ENCODE measurements around the gene FGF22. TPM values are rescaled to one million over a fixed set of nuclear protein-coding genes. Genes with fewer than 3 reads are reported as not detected.

Gene FGF22
- total RNA-seq, 4 donors from 2014 or later = 1.4 TPM; not detected in 3

GRCh38 chr19:616747-617526 lies 22.7 kb upstream of the FGF22 start:
- Histone ChIP-seq H3K27me3 (no peaks in the 10 kb centered on the region), H3K4me1 (no peaks in the 10 kb centered on the region), H3K36me3 (no peaks in the 10 kb centered on the region), H3K27ac (no peak overlapping the region), H3K4me3 (no peak overlapping the region), H3K9me3 (no peaks in the 10 kb centered on the region)
- TF ChIP-seq POLR2A (IDR thresholded peaks at IDR 0.05) = no peak
- TF ChIP-seq, protein P1, sequence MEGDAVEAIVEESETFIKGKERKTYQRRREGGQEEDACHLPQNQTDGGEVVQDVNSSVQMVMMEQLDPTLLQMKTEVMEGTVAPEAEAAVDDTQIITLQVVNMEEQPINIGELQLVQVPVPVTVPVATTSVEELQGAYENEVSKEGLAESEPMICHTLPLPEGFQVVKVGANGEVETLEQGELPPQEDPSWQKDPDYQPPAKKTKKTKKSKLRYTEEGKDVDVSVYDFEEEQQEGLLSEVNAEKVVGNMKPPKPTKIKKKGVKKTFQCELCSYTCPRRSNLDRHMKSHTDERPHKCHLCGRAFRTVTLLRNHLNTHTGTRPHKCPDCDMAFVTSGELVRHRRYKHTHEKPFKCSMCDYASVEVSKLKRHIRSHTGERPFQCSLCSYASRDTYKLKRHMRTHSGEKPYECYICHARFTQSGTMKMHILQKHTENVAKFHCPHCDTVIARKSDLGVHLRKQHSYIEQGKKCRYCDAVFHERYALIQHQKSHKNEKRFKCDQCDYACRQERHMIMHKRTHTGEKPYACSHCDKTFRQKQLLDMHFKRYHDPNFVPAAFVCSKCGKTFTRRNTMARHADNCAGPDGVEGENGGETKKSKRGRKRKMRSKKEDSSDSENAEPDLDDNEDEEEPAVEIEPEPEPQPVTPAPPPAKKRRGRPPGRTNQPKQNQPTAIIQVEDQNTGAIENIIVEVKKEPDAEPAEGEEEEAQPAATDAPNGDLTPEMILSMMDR (IDR thresholded peaks at IDR 0.05) = no peak
- intact Hi-C loops (cut with DNase I; ENCODE audit: low total_unique reads) = no loop called here
- DNase-seq = no peak

- Histone ChIP-seq H3K27ac (no peak overlapping the region), H3K4me1 (no peaks in the 10 kb centered on the region), H3K4me3 (no peak overlapping the region), H3K36me3 (no peaks in the 10 kb centered on the region), H3K27me3 (no peaks in the 10 kb centered on the region), H3K9me3 (no peaks in the 10 kb centered on the region)
- intact Hi-C loops (cut with DNase I; ENCODE audit: low total_unique reads) = no loop called here
- TF ChIP-seq POLR2A (IDR thresholded peaks at IDR 0.05) = no peak
- TF ChIP-seq, protein P1 (IDR thresholded peaks at IDR 0.05) = no peak
- no peak for DNase-seq
These were observed 22.0 kb upstream of the FGF22 start for GRCh38 chr19:617551-618246.

GRCh38 chr19:618247-618619 lies 21.4 kb upstream of the FGF22 start:
- intact Hi-C loops (cut with DNase I; ENCODE audit: low total_unique reads) = no loop called here
- Histone ChIP-seq H3K9me3 (no peaks in the 10 kb centered on the region), H3K27ac (no peak overlapping the region), H3K27me3 (no peaks in the 10 kb centered on the region), H3K4me1 (no peaks in the 10 kb centered on the region), H3K36me3 (no peaks in the 10 kb centered on the region), H3K4me3 (no peak overlapping the region)
- TF ChIP-seq POLR2A (IDR thresholded peaks at IDR 0.05) = no peak
- TF ChIP-seq, protein P1 (IDR thresholded peaks at IDR 0.05) = no peak
- DNase-seq = no peak

DNA sequence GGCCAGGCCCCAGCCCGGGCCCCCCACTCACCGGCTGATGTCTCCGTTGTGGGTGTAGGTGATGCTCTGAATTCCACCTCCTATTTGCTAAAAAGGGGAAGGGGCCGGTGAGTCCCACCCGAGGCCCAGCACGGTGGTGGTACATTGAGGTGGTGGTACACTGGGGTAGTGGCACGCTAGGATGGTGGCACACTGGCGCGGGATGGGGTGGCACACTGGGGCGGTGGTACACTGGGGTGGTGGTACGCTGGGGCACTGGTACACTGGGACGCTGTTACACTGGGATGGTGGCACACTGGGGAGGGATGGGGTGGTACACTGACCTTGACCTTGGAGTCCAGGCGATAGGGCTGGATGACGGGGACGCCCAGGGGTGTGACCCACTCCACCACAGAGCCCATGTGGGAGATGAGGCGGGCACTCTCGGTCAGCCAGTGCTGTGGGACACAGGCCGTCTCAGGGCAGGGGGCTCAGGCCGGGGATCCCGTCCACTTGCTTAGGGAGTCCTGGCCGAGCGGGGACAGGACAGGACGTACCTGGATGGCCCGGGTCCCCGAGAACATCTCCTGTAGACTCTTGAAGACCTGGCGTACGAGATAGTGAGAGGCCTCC lies 20.9 kb upstream of the FGF22 start:
- intact Hi-C loops (cut with DNase I; ENCODE audit: low total_unique reads) = no loop called here
- H3K36me3 ChIP-seq = no peaks in the 10 kb centered on the region

More for the DNA sequence above, 20.9 kb upstream of the FGF22 start:
- no peaks in the 10 kb centered on the region for H3K27me3 ChIP-seq
- no peak overlapping the region for H3K4me3 ChIP-seq
- no peaks in the 10 kb centered on the region for H3K9me3 ChIP-seq
- TF ChIP-seq, protein P1 (IDR thresholded peaks at IDR 0.05) = no peak
- TF ChIP-seq POLR2A (IDR thresholded peaks at IDR 0.05) = no peak
- no peak for DNase-seq
- no peaks in the 10 kb centered on the region for H3K4me1 ChIP-seq
- no peak overlapping the region for H3K27ac ChIP-seq
